ENCODE data around the gene DPP6. TPM values are rescaled to one million over a fixed set of nuclear protein-coding genes. Genes with fewer than 3 reads are reported as not detected.

The DPP6 gene
- total and polyA plus RNA-seq, 12 donors, result 0.07 to 2.1 (median 0.16) TPM; not detected in 4

DNA sequence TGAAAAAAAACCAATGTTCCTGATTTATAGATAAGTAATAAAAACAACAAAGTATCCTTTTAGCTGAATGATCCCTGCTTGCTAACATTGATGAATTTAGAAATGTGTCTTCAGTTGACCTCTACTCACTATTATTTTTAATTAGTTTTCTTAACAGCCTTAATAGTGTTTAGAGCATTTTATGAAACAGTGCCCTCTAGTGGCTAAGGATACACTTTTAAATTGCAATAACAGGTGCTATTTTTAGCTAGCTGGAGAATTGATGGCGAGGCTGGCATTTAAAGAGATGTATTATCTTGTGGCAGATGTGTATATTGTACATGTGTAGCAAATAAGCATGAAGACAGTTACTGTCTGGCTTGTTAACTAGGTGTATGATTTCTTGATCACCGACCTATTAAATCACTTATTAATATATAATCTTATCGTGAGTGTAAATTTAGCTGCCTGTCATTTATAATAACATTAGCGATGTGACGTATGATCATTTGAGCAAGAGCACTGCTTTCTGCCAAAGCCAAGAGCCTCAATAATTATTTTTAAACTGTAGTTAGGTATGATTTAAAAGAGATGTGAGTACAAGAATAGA is 451.9 kb downstream of the DPP6 start:
- 46 to 49% methylated on average over 5 of the region's 5 CpGs for WGBS, 2 donors
- H3K36me3 ChIP-seq, result no peaks in the 10 kb centered on the region
- no peak overlapping the region for H3K4me3 ChIP-seq
- DNase-seq (no peak), ATAC-seq (no peak)
- TF ChIP-seq, protein P1, sequence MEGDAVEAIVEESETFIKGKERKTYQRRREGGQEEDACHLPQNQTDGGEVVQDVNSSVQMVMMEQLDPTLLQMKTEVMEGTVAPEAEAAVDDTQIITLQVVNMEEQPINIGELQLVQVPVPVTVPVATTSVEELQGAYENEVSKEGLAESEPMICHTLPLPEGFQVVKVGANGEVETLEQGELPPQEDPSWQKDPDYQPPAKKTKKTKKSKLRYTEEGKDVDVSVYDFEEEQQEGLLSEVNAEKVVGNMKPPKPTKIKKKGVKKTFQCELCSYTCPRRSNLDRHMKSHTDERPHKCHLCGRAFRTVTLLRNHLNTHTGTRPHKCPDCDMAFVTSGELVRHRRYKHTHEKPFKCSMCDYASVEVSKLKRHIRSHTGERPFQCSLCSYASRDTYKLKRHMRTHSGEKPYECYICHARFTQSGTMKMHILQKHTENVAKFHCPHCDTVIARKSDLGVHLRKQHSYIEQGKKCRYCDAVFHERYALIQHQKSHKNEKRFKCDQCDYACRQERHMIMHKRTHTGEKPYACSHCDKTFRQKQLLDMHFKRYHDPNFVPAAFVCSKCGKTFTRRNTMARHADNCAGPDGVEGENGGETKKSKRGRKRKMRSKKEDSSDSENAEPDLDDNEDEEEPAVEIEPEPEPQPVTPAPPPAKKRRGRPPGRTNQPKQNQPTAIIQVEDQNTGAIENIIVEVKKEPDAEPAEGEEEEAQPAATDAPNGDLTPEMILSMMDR (IDR thresholded peaks at IDR 0.05), result peak; percentile 28 to 72 (median 65)
- H3K4me1 ChIP-seq, result no peaks in the 10 kb centered on the region
- intact Hi-C loops (cut with DNase I), result loop anchor here in 4 of 10 donors (5.0 to 10.0 kb wide), 2 partner anchors 429 to 432 kb away; no protein-coding TSS in a partner anchor
- no peak overlapping the region for H3K27ac ChIP-seq
- H3K27me3 ChIP-seq, result no peaks in the 10 kb centered on the region
- peaks cover 0 to 18% (median 0%) of the 10 kb centered on the region in 11 donors for H3K9me3 ChIP-seq

DNA sequence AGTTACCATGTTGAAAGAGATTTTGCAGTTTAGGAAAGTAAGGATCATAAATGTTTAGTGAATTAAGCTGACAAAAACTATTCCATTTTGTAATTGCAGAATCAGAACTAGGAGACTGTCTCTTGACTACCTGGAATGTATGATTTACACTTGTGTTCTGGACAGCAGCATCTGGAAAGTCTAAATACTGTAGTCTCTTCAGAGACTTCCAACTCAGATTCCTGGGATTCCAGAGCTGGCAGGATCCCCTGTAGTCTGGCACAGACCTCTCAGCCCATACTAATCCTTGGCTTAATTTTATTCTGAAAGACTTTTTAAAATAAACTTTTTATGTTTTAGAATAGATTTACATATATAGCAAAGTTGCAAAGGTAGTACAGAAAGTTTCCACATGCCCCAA is 452.7 kb downstream of the DPP6 start:
- H3K4me1 ChIP-seq, result no peaks in the 10 kb centered on the region
- no peak overlapping the region for H3K27ac ChIP-seq
- H3K36me3 ChIP-seq, result no peaks in the 10 kb centered on the region
- ATAC-seq (no peak), DNase-seq (no peak)
- intact Hi-C loops (cut with DNase I), result loop anchor here in 4 of 10 donors (5.0 to 10.0 kb wide), 2 partner anchors 430 to 433 kb away; no protein-coding TSS in a partner anchor
- H3K9me3 ChIP-seq, result peaks cover 0 to 27% (median 0%) of the 10 kb centered on the region in 11 donors
- H3K4me3 ChIP-seq, result no peak overlapping the region
- H3K27me3 ChIP-seq, result no peaks in the 10 kb centered on the region
- TF ChIP-seq, protein P1 (IDR thresholded peaks at IDR 0.05), result no peak

DNA sequence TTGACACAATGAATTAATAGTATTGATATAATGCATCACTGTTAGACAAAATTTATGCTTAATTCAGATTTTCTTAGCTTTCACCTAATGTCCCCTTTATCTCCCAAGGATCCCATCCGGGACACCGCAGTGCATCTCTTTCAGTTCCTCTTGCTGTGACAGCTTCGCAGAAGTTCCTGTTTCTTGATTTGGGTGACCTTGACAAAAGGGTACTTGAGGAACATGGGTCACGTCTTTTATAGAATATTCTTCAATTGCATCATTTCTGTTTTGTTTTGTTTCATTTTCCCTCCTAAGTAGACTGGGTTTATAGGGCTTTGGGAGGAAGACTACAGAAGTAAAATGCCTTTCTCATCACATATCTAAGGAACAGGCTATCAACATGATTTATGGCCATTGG is 453.2 kb downstream of the DPP6 start:
- Histone ChIP-seq H3K36me3 (no peaks in the 10 kb centered on the region), H3K4me3 (no peak overlapping the region), H3K4me1 (no peaks in the 10 kb centered on the region), H3K9me3 (peaks cover 0 to 27% (median 0%) of the 10 kb centered on the region in 11 donors), H3K27ac (no peak overlapping the region), H3K27me3 (no peaks in the 10 kb centered on the region)
- ATAC-seq (no peak), DNase-seq (no peak)
- TF ChIP-seq, protein P1 (IDR thresholded peaks at IDR 0.05), result no peak
- 67 to 75% methylated on average over 4 of the region's 4 CpGs for WGBS, 2 donors
- intact Hi-C loops (cut with DNase I), result loop anchor here in 2 of 10 donors (10.0 kb wide), 1 partner anchor 431 kb away; no protein-coding TSS in a partner anchor

DNA sequence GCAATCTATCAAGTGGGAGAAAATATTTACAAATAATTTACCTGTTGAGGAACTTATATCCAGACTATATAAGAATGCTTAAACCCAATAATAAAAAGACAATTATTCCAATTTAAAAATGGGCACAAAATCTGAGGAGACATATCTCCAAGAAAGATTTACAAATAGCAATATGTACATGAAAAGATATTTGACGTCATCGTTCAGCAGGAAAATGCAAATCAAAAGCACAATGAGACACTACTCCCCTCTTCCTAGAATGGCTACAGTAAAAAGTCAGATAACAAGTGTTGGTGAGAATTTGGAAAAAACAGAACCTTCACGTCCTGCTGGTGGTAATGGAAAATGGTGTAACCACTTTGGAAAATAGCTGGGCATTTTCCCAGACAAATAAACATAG is 457.0 kb downstream of the DPP6 start:
- Histone ChIP-seq H3K36me3 (no peaks in the 10 kb centered on the region), H3K27me3 (no peaks in the 10 kb centered on the region), H3K27ac (no peak overlapping the region), H3K4me3 (no peak overlapping the region), H3K9me3 (peaks cover 0 to 15% (median 0%) of the 10 kb centered on the region in 11 donors), H3K4me1 (no peaks in the 10 kb centered on the region)
- ATAC-seq, result no peak
- WGBS, 2 donors, result 76 to 82% methylated on average over 3 of the region's 3 CpGs
- no peak for DNase-seq
- intact Hi-C loops (cut with DNase I), result loop anchor here in 2 of 10 donors (10.0 kb wide), 1 partner anchor 434 kb away; no protein-coding TSS in a partner anchor
- TF ChIP-seq, protein P1 (IDR thresholded peaks at IDR 0.05), result no peak
